OCI-LY7 (cell line): ENCODE data around the gene TEX22.

ENCODE experiments used
- CTCF ChIP-seq: fragments of 200-600 bp; sonication (generic); conservative IDR thresholded peaks from 2 replicates; pipeline ENCODE4 v1.5.1; 2014; ENCODE audit warnings: mild to moderate bottlenecking, antibody characterized with exemption, low read length, moderate library complexity, mixed read lengths
- EZH2phosphoT487 ChIP-seq: fragments of 200-600 bp; sonication (generic); IDR thresholded peaks from 2 replicates; pipeline ENCODE4 v1.6.1; 2018; ENCODE audit warnings: low read depth, borderline replicate concordance, mild to moderate bottlenecking, mixed run types, antibody characterized with exemption, low read length, moderate library complexity, mixed read lengths

- TF ChIP-seq CTCF (no peak), EZH2phosphoT487 (no peak)
Measured at GRCh38 chr14:105358943-105359342, 39.4 kb upstream of the TEX22 start.
